ENCODE data around the gene OSBPL2. TPM values are rescaled to one million over a fixed set of nuclear protein-coding genes. Genes with fewer than 3 reads are reported as not detected.

OSBPL2 gene
- total RNA-seq, 1 experiment from 2014 or later = 26.3 TPM

GRCh38 chr20:62321521-62321948 lies 83.2 kb downstream of the OSBPL2 start:
- Histone ChIP-seq H3K36me3 (ENCODE audit: insufficient read depth, low read length, poor library complexity, severe bottlenecking) (no peaks in the 10 kb centered on the region), H3K4me1 (ENCODE audit: insufficient read depth, low read length, poor library complexity, severe bottlenecking) (no peaks in the 10 kb centered on the region), H3K9me3 (ENCODE audit: low read depth, low read length, poor library complexity, severe bottlenecking) (no peaks in the 10 kb centered on the region), H3K27ac (ENCODE audit: low read depth, low read length, poor library complexity, severe bottlenecking) (no peak overlapping the region), H3K27me3 (replicated peaks; ENCODE audit: insufficient read depth, low read depth, low read length, poor library complexity) (no peaks in the 10 kb centered on the region), H3K4me3 (ENCODE audit: low read depth, low read length, poor library complexity, severe bottlenecking) (no peak overlapping the region)
- POLR2A ChIA-PET (ENCODE audit: low non-redundant PET) = no interaction called here
- intact Hi-C loops (cut with micrococcal nuclease; ENCODE audit: unreplicated experiment) = no loop called here
- no TSS peak for BruUV-seq (replicated peaks)
- no peak for TF ChIP-seq CTCF (conservative IDR thresholded peaks at IDR 0.05; ENCODE audit: low read depth, low read length)
- no peak for TF ChIP-seq EZH2 (IDR thresholded peaks at IDR 0.05; ENCODE audit: borderline replicate concordance, low read depth, low read length, poor library complexity, severe bottlenecking)
- DNase-seq (ENCODE audit: low spot score) = no peak
- CTCF ChIA-PET = no interaction called here

- H3K4me3 ChIP-seq (ENCODE audit: low read depth, low read length, poor library complexity, severe bottlenecking) = no peak overlapping the region
- H3K4me1 ChIP-seq (ENCODE audit: insufficient read depth, low read length, poor library complexity, severe bottlenecking) = no peaks in the 10 kb centered on the region
- no peak for TF ChIP-seq CTCF (conservative IDR thresholded peaks at IDR 0.05; ENCODE audit: low read depth, low read length)
- no peak for TF ChIP-seq EZH2 (IDR thresholded peaks at IDR 0.05; ENCODE audit: borderline replicate concordance, low read depth, low read length, poor library complexity, severe bottlenecking)
- intact Hi-C loops (cut with micrococcal nuclease; ENCODE audit: unreplicated experiment) = no loop called here
- no peaks in the 10 kb centered on the region for H3K36me3 ChIP-seq (ENCODE audit: insufficient read depth, low read length, poor library complexity, severe bottlenecking)
- no peak overlapping the region for H3K27ac ChIP-seq (ENCODE audit: low read depth, low read length, poor library complexity, severe bottlenecking)
- ChIA-PET CTCF (no interaction called here), POLR2A (ENCODE audit: low non-redundant PET) (no interaction called here)
- no peaks in the 10 kb centered on the region for H3K27me3 ChIP-seq (replicated peaks; ENCODE audit: insufficient read depth, low read depth, low read length, poor library complexity)
- H3K9me3 ChIP-seq (ENCODE audit: low read depth, low read length, poor library complexity, severe bottlenecking) = no peaks in the 10 kb centered on the region
- DNase-seq (ENCODE audit: low spot score) = no peak
- no TSS peak for BruUV-seq (replicated peaks)
Measured at GRCh38 chr20:62321975-62322374, 83.7 kb downstream of the OSBPL2 start.

- DNase-seq (ENCODE audit: low spot score) = no peak
- Histone ChIP-seq H3K4me3 (ENCODE audit: low read depth, low read length, poor library complexity, severe bottlenecking) (no peak overlapping the region), H3K9me3 (ENCODE audit: low read depth, low read length, poor library complexity, severe bottlenecking) (no peaks in the 10 kb centered on the region), H3K27ac (ENCODE audit: low read depth, low read length, poor library complexity, severe bottlenecking) (no peak overlapping the region), H3K27me3 (replicated peaks; ENCODE audit: insufficient read depth, low read depth, low read length, poor library complexity) (no peaks in the 10 kb centered on the region), H3K4me1 (ENCODE audit: insufficient read depth, low read length, poor library complexity, severe bottlenecking) (no peaks in the 10 kb centered on the region), H3K36me3 (ENCODE audit: insufficient read depth, low read length, poor library complexity, severe bottlenecking) (no peaks in the 10 kb centered on the region)
- BruUV-seq (replicated peaks) = no TSS peak
- POLR2A ChIA-PET (ENCODE audit: low non-redundant PET) = no interaction called here
- CTCF ChIA-PET = no interaction called here
- intact Hi-C loops (cut with micrococcal nuclease; ENCODE audit: unreplicated experiment) = no loop called here
- TF ChIP-seq CTCF (conservative IDR thresholded peaks at IDR 0.05; ENCODE audit: low read depth, low read length) = no peak
- TF ChIP-seq EZH2 (IDR thresholded peaks at IDR 0.05; ENCODE audit: borderline replicate concordance, low read depth, low read length, poor library complexity, severe bottlenecking) = no peak
Measured at GRCh38 chr20:62322492-62323041, 84.2 kb downstream of the OSBPL2 start.
